Left lung (tissue), 8 donors: ENCODE data around the gene SF3A1. TPM values are rescaled to one million over a fixed set of nuclear protein-coding genes. Genes with fewer than 3 reads are reported as not detected.

Source experiments
- polyA plus RNA-seq, 6 donors: library from polyadenylated mRNA; unstranded; fragments of 120-200 nt; gene quantifications; one replicate each; pipeline ENCODE4 v1.2.1, GENCODE V29; 2013; ENCODE audit not compliant: insufficient read length in 6 of 6
- total RNA-seq, 2 donors: library from RNA; stranded (reverse); fragmentation: NEBNext Ultra II Directional; extraction: Animal tissue kit (Norgen Biotek cat#: 25700); gene quantifications; one replicate each; pipeline ENCODE4 v1.2.1, GENCODE V29; 2021
- donor health status: DM: no; HTN: yes; CAD: no.
- donor health status: DM: no; HTN: no; CAD: no.

The SF3A1 gene
- total and polyA plus RNA-seq, 8 donors, result 119 to 154 (median 137) TPM

Other genes with a start within 250 kb of the SF3A1 start
- gene LIF, start 110.1 kb downstream of the SF3A1 start, total RNA-seq, result 10 to 100 TPM in 1 of 2 donors, 1 to 10 TPM in 1; 8.1 to 10.7 TPM
- 1 to 10 TPM; 1.4 to 4.1 (median 2.2) TPM for gene LIF, start 110.1 kb downstream of the SF3A1 start, polyA plus RNA-seq
- gene OSM, start 90.0 kb downstream of the SF3A1 start, total RNA-seq, result 1 to 10 TPM; 4.8 to 6.3 TPM
- 1 to 10 TPM in 1 of 6 donors, under 1 TPM in 5; 0.17 to 1.3 (median 0.30) TPM for gene OSM, start 90.0 kb downstream of the SF3A1 start, polyA plus RNA-seq
- gene CASTOR1, start 67.4 kb downstream of the SF3A1 start, total RNA-seq, result 10 to 100 TPM; 12.4 to 12.8 TPM
- gene CASTOR1, start 67.4 kb downstream of the SF3A1 start, polyA plus RNA-seq, result 10 to 100 TPM; 10.7 to 16.7 (median 15.9) TPM
- 10 to 100 TPM; 21.7 to 25.4 TPM for gene TBC1D10A, start 30.0 kb downstream of the SF3A1 start, total RNA-seq
- gene TBC1D10A, start 30.0 kb downstream of the SF3A1 start, polyA plus RNA-seq, result 10 to 100 TPM; 15.4 to 19.8 (median 17.8) TPM
- gene CCDC157, start 113 bp upstream of the SF3A1 start, total RNA-seq, result 1 to 10 TPM; 2.8 to 3.9 TPM
- gene CCDC157, start 113 bp upstream of the SF3A1 start, polyA plus RNA-seq, result 1 to 10 TPM; 3.7 to 8.1 (median 4.3) TPM
- gene RNF215, start 30.5 kb upstream of the SF3A1 start, total RNA-seq, result 10 to 100 TPM; 14.6 to 19.0 TPM
- 10 to 100 TPM; 20.3 to 27.5 (median 24.5) TPM for gene RNF215, start 30.5 kb upstream of the SF3A1 start, polyA plus RNA-seq
- 1 to 10 TPM; 8.3 to 9.2 TPM for gene SEC14L2, start 40.1 kb upstream of the SF3A1 start, total RNA-seq
- gene SEC14L2, start 40.1 kb upstream of the SF3A1 start, polyA plus RNA-seq, result 10 to 100 TPM in 4 of 6 donors, 1 to 10 TPM in 2; 9.1 to 13.4 (median 10.9) TPM
- gene MTFP1, start 68.9 kb upstream of the SF3A1 start, total RNA-seq, result 10 to 100 TPM; 15.6 to 31.8 TPM
- gene MTFP1, start 68.9 kb upstream of the SF3A1 start, polyA plus RNA-seq, result 10 to 100 TPM in 1 of 6 donors, 1 to 10 TPM in 5; 5.7 to 10.1 (median 7.4) TPM
- gene SEC14L3, start 115.1 kb upstream of the SF3A1 start, total RNA-seq, result under 1 TPM in 1 of 2 donors, not detected in 1; 0.29 TPM
- gene SEC14L3, start 115.1 kb upstream of the SF3A1 start, polyA plus RNA-seq, result under 1 TPM in 5 of 6 donors, not detected in 1; 0.09 to 0.44 (median 0.20) TPM
- gene SEC14L4, start 148.8 kb upstream of the SF3A1 start, total RNA-seq, result 1 to 10 TPM; 2.2 to 6.4 TPM
- gene SEC14L4, start 148.8 kb upstream of the SF3A1 start, polyA plus RNA-seq, result under 1 TPM; 0.50 to 1.00 (median 0.84) TPM
- 1 to 10 TPM; 4.0 to 9.1 TPM for gene SEC14L6, start 189.8 kb upstream of the SF3A1 start, total RNA-seq
- gene SEC14L6, start 189.8 kb upstream of the SF3A1 start, polyA plus RNA-seq, result 1 to 10 TPM; 2.0 to 3.7 (median 2.7) TPM
- 1 to 10 TPM; 1.8 to 4.6 TPM for gene GAL3ST1, start 217.8 kb upstream of the SF3A1 start, total RNA-seq
- 1 to 10 TPM; 5.5 to 9.3 (median 7.3) TPM for gene GAL3ST1, start 217.8 kb upstream of the SF3A1 start, polyA plus RNA-seq
- gene PES1, start 235.0 kb upstream of the SF3A1 start, total RNA-seq, result 10 to 100 TPM; 45.2 to 67.7 TPM
- 10 to 100 TPM; 57.4 to 70.6 (median 63.4) TPM for gene PES1, start 235.0 kb upstream of the SF3A1 start, polyA plus RNA-seq